ENCODE data around the gene IGF2BP2.

GRCh38 chr3:185657691-185658503, 166.9 kb downstream of the IGF2BP2 start:
- no peak for TF ChIP-seq ZBTB7A (IDR thresholded peaks at IDR 0.05; ENCODE audit: low read depth)
- no peak for TF ChIP-seq TAF1 (IDR thresholded peaks at IDR 0.05; ENCODE audit: low read depth)
- TF ChIP-seq MAX (IDR thresholded peaks at IDR 0.05): no peak
- no peak for TF ChIP-seq YY1 (IDR thresholded peaks at IDR 0.05; ENCODE audit: low read depth)
- no peak for TF ChIP-seq EP300 (IDR thresholded peaks at IDR 0.05; ENCODE audit: borderline replicate concordance)
- no peak for TF ChIP-seq NFIC (IDR thresholded peaks at IDR 0.05)
- TF ChIP-seq USF1 (IDR thresholded peaks at IDR 0.05): no peak
- TF ChIP-seq TCF12 (IDR thresholded peaks at IDR 0.05; ENCODE audit: low read depth): no peak
- TF ChIP-seq REST (IDR thresholded peaks at IDR 0.05; ENCODE audit: low read depth): no peak
- TF ChIP-seq CREB1 (IDR thresholded peaks at IDR 0.05; ENCODE audit: low read depth): no peak

All from Ishikawa (cell line).